HL-60 (cell line): Measurements from ENCODE around the gene DRC7.
"Not testable (repeated sequence)": the region's sequence is repeated elsewhere in the genome, so short reads cannot be mapped to it uniquely, and the experiment has no call there.

Source experiments
- DNase-seq, 2 experiments: peaks; one replicate each; pipeline ENCODE4 v3.0.0-alpha.2; 2010 to 2020; ENCODE audit warnings: low read depth in 1 of 2, low spot score in 1 of 2
- H3K27ac ChIP-seq: fragments of 250-450 bp; sonication (Bioruptor Pico); replicated peaks from 2 replicates; pipeline ENCODE4 v1.5.1; 2020; ENCODE audit warnings: mild to moderate bottlenecking, moderate library complexity
- H3K27me3 ChIP-seq: fragments of 250-450 bp; sonication (Bioruptor Pico); 2 replicates; pipeline ENCODE4 v1.5.1; 2021; ENCODE audit warnings: mild to moderate bottlenecking, moderate library complexity; ENCODE audit not compliant: insufficient read depth, poor library complexity, severe bottlenecking
- H3K4me3 ChIP-seq: replicated peaks from 2 replicates; pipeline ENCODE4 v1.5.1; 2011; ENCODE audit warnings: mild to moderate bottlenecking, control low read depth, low read length; ENCODE audit not compliant: insufficient read depth
- GABPA ChIP-seq: IDR thresholded peaks from 2 replicates; pipeline ENCODE4 v1.6.1; 2012; ENCODE audit warnings: low read depth
- POLR2AphosphoS5 ChIP-seq: IDR thresholded peaks from 2 replicates; pipeline ENCODE4 v1.6.1; 2012; ENCODE audit warnings: low read depth
- SPI1 ChIP-seq: IDR thresholded peaks from 2 replicates; pipeline ENCODE4 v1.6.1; 2012; ENCODE audit warnings: low read depth, mild to moderate bottlenecking, borderline replicate concordance
- TF ChIP-seq, protein P1 (sequence below): IDR thresholded peaks from one replicate; pipeline ENCODE4 v1.5.1; 2011; ENCODE audit warnings: low read length, control low read depth, inconsistent platforms; ENCODE audit not compliant: insufficient read depth
- TF ChIP-seq, protein P2 (sequence below): IDR thresholded peaks from 2 replicates; pipeline ENCODE4 v1.6.1; 2012; ENCODE audit warnings: low read depth; ENCODE audit not compliant: insufficient replicate concordance

DRC7 gene

DNA sequence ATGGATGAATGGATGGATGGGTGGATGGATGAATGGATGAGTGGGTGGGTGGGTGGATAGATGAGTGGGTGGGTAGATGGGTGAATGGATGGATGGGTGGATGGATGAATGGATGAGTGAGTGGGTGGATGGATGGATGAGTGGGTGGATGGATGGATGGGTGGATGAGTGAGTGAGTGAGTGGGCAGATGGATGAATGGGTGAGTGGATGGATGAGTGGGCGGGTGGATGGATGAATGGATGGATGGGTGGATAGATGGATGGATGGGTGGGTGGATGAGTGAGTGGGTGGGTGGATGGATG, 34.5 kb downstream of the DRC7 start:
- TF ChIP-seq, protein P1, sequence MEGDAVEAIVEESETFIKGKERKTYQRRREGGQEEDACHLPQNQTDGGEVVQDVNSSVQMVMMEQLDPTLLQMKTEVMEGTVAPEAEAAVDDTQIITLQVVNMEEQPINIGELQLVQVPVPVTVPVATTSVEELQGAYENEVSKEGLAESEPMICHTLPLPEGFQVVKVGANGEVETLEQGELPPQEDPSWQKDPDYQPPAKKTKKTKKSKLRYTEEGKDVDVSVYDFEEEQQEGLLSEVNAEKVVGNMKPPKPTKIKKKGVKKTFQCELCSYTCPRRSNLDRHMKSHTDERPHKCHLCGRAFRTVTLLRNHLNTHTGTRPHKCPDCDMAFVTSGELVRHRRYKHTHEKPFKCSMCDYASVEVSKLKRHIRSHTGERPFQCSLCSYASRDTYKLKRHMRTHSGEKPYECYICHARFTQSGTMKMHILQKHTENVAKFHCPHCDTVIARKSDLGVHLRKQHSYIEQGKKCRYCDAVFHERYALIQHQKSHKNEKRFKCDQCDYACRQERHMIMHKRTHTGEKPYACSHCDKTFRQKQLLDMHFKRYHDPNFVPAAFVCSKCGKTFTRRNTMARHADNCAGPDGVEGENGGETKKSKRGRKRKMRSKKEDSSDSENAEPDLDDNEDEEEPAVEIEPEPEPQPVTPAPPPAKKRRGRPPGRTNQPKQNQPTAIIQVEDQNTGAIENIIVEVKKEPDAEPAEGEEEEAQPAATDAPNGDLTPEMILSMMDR = no peak
- no peak for TF ChIP-seq GABPA
- no peak for TF ChIP-seq SPI1
- TF ChIP-seq, protein P2, sequence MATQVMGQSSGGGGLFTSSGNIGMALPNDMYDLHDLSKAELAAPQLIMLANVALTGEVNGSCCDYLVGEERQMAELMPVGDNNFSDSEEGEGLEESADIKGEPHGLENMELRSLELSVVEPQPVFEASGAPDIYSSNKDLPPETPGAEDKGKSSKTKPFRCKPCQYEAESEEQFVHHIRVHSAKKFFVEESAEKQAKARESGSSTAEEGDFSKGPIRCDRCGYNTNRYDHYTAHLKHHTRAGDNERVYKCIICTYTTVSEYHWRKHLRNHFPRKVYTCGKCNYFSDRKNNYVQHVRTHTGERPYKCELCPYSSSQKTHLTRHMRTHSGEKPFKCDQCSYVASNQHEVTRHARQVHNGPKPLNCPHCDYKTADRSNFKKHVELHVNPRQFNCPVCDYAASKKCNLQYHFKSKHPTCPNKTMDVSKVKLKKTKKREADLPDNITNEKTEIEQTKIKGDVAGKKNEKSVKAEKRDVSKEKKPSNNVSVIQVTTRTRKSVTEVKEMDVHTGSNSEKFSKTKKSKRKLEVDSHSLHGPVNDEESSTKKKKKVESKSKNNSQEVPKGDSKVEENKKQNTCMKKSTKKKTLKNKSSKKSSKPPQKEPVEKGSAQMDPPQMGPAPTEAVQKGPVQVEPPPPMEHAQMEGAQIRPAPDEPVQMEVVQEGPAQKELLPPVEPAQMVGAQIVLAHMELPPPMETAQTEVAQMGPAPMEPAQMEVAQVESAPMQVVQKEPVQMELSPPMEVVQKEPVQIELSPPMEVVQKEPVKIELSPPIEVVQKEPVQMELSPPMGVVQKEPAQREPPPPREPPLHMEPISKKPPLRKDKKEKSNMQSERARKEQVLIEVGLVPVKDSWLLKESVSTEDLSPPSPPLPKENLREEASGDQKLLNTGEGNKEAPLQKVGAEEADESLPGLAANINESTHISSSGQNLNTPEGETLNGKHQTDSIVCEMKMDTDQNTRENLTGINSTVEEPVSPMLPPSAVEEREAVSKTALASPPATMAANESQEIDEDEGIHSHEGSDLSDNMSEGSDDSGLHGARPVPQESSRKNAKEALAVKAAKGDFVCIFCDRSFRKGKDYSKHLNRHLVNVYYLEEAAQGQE = no peak
- no peak for TF ChIP-seq POLR2AphosphoS5

DNA sequence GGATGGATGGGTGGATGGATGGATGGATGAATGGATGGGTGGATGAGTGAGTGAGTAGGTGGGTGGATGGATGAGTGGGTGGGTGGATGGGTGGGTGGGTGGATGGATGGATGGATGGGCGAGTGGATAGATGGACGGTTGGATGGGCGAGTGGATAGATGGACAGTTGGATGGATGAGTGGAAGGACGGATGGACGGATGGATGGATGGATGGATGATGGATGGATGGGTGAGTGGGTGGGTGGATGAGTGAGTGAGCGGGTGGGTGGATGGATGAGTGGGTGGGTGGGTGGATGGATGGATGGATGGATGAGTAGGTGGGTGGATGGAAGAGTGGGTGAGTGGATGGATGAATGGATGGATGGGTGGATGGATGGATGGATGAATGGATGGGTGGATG, 35.2 kb downstream of the DRC7 start:
- not testable (repeated sequence) for H3K27ac ChIP-seq, H3K4me3 ChIP-seq, DNase-seq, H3K27me3 ChIP-seq

More for the DNA sequence above, 34.5 kb downstream of the DRC7 start:
- Histone ChIP-seq H3K4me3 (no peak overlapping the region), H3K27me3 (no peaks in the 10 kb centered on the region), H3K27ac (no peak overlapping the region)
- no peak for DNase-seq

DNA sequence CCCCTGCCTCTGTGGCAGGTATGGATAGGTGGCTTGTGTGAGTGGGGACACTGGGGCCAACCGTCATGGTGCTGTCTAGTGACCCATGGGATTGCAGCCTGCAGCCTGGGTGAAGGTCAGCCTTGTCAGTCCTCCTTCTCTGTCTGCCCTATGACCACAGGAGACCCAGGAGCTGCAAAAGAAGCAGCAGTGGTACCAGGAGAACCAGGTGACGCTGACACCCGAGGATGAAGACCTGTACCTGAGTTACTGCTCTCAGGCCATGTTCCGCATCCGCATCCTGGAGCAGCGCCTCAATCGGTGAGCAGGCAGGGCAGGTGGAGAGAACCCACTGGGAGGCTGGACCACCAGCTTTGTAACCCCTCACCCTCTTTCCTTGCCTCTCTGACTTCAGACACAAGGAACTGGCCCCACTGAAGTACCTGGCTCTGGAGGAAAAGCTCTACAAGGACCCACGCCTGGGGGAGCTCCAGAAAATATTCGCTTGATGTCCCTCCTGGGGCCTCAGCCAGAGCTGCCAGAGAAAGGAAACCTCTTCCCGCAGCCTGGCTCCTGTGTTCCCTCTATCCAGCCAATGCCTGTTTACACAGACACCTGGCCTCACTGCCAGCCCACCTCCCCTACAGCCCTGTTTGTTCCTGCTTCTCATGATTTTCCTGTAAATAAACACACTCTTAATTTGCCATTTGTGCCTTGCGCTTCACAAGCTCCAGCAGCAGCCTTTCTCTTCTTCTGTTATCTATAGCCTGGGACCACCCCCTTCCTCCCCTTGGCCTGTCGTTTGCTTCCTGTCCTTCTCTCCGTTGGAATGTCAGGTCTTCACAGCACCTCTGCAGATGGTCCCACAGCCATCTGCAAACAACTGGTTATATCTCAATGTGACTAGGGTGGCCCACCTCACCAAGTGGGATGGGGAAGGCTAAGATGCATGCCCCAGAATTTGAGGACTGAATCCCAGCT, 36.4 kb downstream of the DRC7 start:
- H3K4me3 ChIP-seq = no peak overlapping the region
- no peak for DNase-seq
- TF ChIP-seq, protein P2 = no peak
- TF ChIP-seq GABPA (no peak), POLR2AphosphoS5 (no peak), SPI1 (no peak)
- TF ChIP-seq, protein P1 = no peak
- H3K27ac ChIP-seq = no peak overlapping the region
- H3K27me3 ChIP-seq = no peaks in the 10 kb centered on the region

DNA sequence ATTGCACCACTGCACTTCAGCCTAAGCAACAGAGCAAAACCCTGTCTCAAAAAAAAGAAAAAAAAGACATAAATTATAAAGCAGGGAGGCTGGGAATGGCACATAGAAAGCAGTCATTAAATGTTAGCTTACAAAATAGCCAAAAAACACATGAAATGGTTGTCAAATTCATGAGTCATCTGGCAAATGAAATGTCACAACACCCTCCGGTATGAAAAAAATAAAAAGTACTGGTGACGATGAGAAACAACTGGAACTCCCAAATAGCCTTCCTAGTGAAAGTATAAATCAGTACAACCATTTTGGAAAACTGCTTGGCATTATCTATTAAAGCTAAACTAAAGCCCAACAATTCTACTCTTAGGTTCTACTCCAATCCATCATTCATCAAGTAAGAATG, 37.4 kb downstream of the DRC7 start:
- TF ChIP-seq, protein P1 = no peak
- TF ChIP-seq GABPA = no peak
- TF ChIP-seq, protein P2 = no peak
- TF ChIP-seq SPI1 = no peak
- no peak for TF ChIP-seq POLR2AphosphoS5
- DNase-seq = peak in 1 of 2 experiments; percentile 41
- no peak overlapping the region for H3K4me3 ChIP-seq
- H3K27ac ChIP-seq = no peak overlapping the region
- H3K27me3 ChIP-seq = no peaks in the 10 kb centered on the region
